SU-DHL-6 (cell line): ENCODE results near the gene NEU4.

Source experiments
- CTCF ChIP-seq: fragments of 200-600 bp; sonication (generic); IDR thresholded peaks from one replicate; pipeline ENCODE4 v1.5.1; 2017; ENCODE audit warnings: antibody characterized with exemption, mild to moderate bottlenecking, low read length, moderate library complexity; ENCODE audit not compliant: insufficient read depth, poor library complexity, severe bottlenecking
- EZH2phosphoT487 ChIP-seq: fragments of 200-600 bp; sonication (generic), shearing (Covaris generic); conservative IDR thresholded peaks from 2 replicates; pipeline ENCODE4 v1.6.1; 2018; ENCODE audit warnings: mild to moderate bottlenecking, antibody characterized with exemption, low read length, moderate library complexity, mixed read lengths

- TF ChIP-seq CTCF (no peak), EZH2phosphoT487 (no peak)
These were observed 7.2 kb upstream of the NEU4 start for GRCh38 chr2:241801611-241802420.
